ENCODE measurements around the gene AVEN. TPM values are rescaled to one million over a fixed set of nuclear protein-coding genes. Genes with fewer than 3 reads are reported as not detected.

AVEN gene
- total and polyA plus RNA-seq, 9 of the 15 experiments (the other 6 are each of a cell fraction or from before 2014, with no cell fraction given) = 1.5 to 6.4 (median 4.7) TPM

GRCh38 chr15:33964665-33965040, 74.4 kb downstream of the AVEN start:
- BruUV-seq (replicated peaks) = no TSS peak
- Histone ChIP-seq H3K27ac (ENCODE audit: extremely low read depth, low read depth, low read length) (no peak overlapping the region), H2AFZ (ENCODE audit: low read depth, low read length) (no peak overlapping the region), H3K27me3 (ENCODE audit: control insufficient read depth in 2 of 2, insufficient read depth in 2 of 2, low read length in 2 of 2) (no peaks in the 10 kb centered on the region), H3K9ac (ENCODE audit: insufficient read depth in 1 of 2, low read depth in 2 of 2, low read length in 2 of 2) (no peak overlapping the region), H3K79me2 (ENCODE audit: control insufficient read depth, insufficient read depth, low read length) (no peaks in the 10 kb centered on the region), H3K4me3 (no peak overlapping the region), H3K9me3 (replicated peaks; ENCODE audit: control insufficient read depth, insufficient read depth, low read depth, low read length) (no peaks in the 10 kb centered on the region), H3K4me2 (ENCODE audit: insufficient read depth, low read length) (no peak overlapping the region), H3K9me1 (ENCODE audit: control insufficient read depth, insufficient read depth, low read length) (no peaks in the 10 kb centered on the region), H3K36me3 (ENCODE audit: control insufficient read depth, insufficient read depth, low read length) (no peaks in the 10 kb centered on the region), H3K4me1 (replicated peaks in 1 of 2; ENCODE audit: control insufficient read depth in 2 of 2, insufficient read depth in 2 of 2, low read length in 2 of 2) (no peaks in the 10 kb centered on the region), H4K20me1 (replicated peaks; ENCODE audit: control insufficient read depth, insufficient read depth, low read length) (no peaks in the 10 kb centered on the region)
- TF ChIP-seq XRCC3 (IDR thresholded peaks at IDR 0.05) (no peak), MCM3 (IDR thresholded peaks at IDR 0.05) (no peak), ZNF445 (CRISPR knock-in tag; IDR thresholded peaks at IDR 0.05; ENCODE audit: low read depth) (no peak), NELFE (IDR thresholded peaks at IDR 0.05; ENCODE audit: insufficient read depth, insufficient read length) (no peak), SRF (CRISPR knock-in tag; IDR thresholded peaks at IDR 0.05) (no peak), ZNF699 (CRISPR knock-in tag; IDR thresholded peaks at IDR 0.05; ENCODE audit: insufficient replicate concordance) (no peak), ZBTB8A (IDR thresholded peaks at IDR 0.05; ENCODE audit: partially characterized antibody) (no peak), CBX3 (IDR thresholded peaks at IDR 0.05; ENCODE audit: borderline replicate concordance in 1 of 2, low read length in 2 of 2) (no peak), RBM17 (IDR thresholded peaks at IDR 0.05; ENCODE audit: borderline replicate concordance, low read depth, low read length) (no peak), SMAD2 (IDR thresholded peaks at IDR 0.05; ENCODE audit: low read depth, low read length) (no peak), CBX2 (IDR thresholded peaks at IDR 0.05; ENCODE audit: insufficient read depth, low read length, poor library complexity, severe bottlenecking) (no peak)
- CTCF ChIA-PET (ENCODE audit: low intra/inter-chr PET ratio) = no interaction called here
- FAIRE-seq = no peak
- 33% methylated on average over 2 of the region's 2 CpGs for WGBS (ENCODE audit: insufficient coverage, low coverage, missing lambda C conversion rate)
- no peak for ATAC-seq
- POLR2A ChIA-PET = interaction anchor here (0.6 to 1.0 kb wide), 2 partner anchors 14 to 52 kb away, joined by 3 read pairs; no protein-coding TSS in a partner anchor
- in situ Hi-C loops (cut with MboI) = no loop called here
- DNase-seq (ENCODE audit: extremely low read depth in 1 of 4, low spot score in 3 of 4) = no peak
- intact Hi-C loops (cut with micrococcal nuclease) = loop anchor here (1.0 kb wide), 1 partner anchor 229 kb away; no protein-coding TSS in a partner anchor
